SW480 (cell line): ENCODE measurements around the gene C9orf50.

Experiments used
- DNase-seq: peaks from one replicate; pipeline ENCODE4 v3.0.0-alpha.2; 2016; ENCODE audit warnings: low spot score

The C9orf50 gene

DNA sequence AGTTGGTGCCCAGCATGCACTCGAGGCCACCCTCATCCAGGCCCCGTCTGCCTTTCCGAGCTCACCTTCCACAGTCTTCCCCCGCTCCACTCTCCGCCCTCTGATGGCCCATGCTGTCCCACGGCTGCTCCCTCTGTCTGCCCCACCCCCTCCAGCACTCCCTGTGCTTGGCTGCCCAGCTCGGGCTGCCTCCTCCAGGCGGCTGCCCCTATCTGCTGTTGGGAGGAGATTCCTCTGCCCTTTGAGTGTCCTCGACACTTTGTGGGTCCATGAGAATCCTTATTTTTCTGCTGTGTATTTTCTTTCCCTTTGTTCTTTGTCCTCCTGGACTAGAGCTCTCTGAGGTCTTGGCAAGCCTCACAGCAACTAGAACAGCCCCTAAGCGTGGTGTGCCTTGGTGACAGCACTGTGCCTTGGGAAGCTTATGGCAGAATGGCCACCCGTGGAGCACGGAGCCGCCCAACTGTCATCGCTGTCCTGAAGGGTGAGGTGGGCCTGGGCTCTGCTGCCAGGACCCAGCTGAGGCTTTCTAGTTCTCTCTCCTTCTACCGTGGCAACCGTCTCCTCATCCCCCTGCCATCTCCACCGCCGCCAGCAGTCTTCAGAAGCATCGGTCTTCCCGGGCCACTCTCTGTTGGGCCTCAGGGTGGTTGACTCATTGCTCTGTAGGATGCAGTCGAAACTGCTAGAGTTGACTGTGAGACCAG, 10.2 kb upstream of the C9orf50 start:
- DNase-seq = no peak

DNA sequence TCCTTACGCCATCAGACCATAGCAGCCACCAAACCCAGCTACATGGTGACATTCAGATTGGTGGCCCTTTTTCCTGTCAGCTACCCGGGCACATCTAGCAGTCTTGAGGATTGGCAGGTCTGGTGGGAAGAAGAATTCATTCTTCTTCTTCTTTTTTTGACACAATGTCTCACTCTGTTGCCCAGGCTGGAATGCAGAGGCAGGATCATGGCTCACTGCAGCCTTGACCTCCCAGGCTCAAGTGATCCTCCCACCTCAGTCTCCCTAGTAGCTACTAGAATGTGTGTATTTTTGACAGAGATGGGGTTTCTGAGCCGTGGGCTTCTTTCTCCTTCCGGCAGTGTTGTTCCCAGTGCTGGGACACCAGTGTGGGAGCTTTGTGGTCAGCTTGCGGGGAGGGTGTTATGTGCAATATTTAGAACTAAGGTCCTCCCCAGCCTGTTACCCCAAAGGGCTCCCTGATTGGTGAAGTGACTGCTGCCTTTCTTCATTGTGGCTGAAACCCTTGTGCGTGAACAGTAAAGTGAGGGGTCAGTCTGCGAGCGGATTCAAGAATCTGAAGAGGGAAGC, 8.4 kb upstream of the C9orf50 start:
- DNase-seq = no peak

DNA sequence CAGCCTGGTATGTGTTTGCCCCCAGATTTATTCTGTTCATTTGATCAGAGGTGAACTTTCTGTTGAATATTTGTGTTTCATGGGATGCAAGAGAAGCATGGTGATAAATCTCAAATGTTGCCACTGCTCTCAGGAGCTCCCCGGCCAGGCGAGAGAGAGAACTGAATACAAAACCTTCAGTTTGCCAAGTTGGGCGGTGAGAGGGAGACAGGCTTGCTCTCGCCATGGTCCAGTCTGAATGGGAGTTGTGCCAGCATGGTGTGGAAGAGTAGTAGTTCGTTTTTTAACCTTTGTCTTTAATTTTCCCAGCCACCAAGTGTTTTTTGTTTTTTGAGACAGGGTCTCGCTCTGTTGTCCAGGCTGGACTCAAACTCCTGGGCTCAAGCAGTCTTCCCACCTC, 7.8 kb upstream of the C9orf50 start:
- DNase-seq = no peak

DNA sequence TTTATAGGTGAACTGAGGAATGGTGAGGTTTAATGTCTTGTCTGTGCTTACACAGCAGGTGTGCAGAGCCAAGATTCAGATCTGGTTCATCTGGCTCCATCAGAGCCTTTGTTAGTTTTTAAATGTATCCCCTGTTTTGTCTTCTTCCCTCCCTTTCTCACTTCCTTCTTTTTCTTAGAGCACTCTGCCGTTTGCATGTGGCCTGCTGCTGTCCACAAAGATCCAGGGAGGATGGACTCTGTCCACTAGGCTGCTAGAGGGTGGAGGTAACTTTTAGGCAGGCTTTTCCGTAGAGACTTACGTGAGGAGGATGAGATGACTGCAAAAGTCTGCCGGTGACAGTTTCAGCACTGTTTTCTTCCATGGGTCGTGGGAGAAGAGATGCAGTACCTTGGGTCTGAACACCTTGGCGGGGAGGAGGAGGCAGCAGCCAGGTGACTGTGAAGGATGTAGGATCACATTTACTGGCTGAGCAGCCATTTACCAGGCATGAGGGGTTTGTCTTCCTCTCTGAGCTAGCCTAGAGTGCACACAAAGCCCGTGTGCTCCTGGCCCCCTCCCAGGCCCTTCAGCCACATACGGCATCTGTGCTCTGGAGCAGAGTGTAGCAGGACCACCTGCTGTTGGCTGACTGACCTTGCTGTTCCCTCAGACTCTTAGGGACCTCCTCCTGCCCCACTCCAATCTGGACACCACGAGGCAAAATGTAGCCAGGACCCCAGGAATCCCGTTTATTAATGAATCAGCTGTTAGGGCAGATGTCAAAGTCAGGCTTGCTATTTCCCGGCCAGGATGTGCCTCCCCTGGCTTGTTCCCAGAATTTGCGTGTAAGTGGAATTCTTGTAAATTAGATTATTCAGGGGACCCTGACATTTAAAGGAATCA, 6.9 kb upstream of the C9orf50 start:
- DNase-seq = no peak

DNA sequence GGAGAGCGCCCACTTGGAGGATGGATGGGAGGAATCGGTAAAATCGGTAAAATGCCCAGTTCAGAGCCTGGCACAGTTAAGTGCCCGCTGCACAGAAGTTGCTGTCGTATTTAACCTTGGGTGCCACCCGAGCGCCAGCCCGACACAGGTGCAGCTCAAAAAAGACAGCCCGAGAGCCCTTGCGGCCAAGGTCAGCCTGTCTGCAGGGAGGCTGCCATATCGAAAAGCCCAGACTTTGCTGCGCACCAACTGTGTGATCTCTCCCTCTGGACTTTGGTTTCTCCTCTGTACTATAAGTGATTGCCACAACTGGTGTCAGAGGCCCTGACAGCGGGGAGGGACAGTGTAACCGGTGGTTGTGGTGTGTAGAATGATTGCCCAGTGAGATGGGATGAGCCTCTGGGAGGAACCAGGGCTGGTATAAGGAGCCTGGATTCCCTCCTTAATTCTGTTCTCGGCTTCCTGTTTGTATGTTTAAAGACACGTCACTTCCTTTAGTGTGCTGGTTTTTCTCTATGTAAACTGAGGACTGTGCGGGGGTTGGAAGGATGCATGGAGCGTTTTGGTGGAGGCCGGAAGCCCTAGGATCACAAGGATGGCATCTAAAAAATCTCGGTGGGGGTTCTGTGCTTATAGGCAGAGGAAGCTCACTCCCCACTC, 5.9 kb upstream of the C9orf50 start:
- no peak for DNase-seq

DNA sequence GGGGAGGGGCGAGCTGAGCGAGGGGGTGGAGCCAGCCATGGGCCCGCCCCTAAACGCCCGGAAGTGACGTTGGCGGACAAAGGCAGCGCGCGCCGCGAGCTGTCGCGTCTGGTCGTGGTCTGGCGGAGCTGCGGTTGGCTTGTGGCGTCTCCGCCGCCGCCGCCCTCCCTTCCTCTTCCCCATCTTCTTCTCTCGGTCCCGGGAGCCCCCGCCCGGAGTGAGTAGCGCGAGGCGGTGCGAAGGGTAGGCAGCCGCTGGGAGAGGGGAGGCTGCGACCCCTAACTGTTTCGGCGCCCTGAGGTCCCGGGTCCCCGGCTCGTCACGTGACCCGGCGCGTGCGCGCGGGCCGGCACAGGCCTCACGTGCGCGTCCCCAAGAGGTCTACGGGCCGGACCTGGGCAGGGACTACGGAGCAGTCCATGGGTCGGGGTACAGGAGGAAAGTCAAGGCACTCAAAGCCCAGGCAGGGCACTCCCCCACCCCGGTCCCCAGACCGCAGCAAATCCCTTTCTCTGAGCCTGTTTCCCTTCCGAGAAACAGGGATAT, 5.3 kb upstream of the C9orf50 start, which contains the start of gene NTMT1:
Gene NTMT1 (plus strand): TSS at position 85 of the 546 bp plus-strand sequence. CDS start 6,541 bp downstream, outside the sequence.
- DNase-seq = peak; percentile 69

DNA sequence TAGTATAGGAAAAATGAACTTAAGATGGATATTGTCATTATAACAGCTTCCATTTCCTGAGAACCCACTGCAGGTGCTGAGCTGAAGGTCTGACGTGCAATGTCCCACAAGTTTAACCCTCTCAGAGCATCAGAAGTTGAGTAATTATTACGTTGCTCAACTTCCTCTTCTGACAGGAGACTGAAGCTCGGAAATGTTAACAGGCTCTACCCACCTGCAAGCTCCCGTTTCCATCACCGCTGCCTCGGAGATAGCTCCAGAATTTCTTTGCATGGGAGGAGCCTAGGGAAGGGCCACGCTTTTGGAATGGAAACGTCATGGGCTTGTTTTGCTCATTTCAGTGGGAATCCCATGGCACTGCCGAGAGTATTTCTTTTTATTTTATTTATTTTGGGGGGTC, 4.0 kb upstream of the C9orf50 start:
- no peak for DNase-seq

DNA sequence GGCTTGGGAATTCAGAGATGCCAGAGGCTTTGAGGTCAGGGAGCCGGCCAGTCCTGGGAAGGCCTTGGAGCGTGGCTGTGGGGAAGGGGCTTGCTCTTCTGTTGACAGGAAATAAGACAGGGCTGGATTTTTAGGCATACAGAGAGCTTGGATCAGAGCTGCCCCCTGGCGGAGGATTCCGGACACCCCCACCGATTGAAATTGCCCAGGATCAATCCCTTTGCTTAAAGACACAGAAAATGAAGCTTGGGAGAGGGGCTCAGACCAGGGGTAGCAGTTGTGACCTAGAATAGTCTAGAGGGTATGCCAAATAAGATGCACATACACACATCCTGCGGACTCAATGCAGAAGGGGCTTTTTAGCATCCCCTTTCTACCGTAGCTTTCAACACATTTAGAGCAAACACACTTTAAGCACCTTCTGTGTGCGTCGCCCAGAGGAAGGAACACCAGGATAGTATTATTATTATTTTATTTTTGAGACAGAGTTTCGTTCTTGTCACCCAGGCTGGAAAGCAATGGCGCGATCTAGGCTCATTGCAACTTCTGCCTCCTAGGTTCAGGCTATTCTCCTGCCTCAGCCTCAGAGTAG, 3.4 kb upstream of the C9orf50 start:
- peak; percentile 47 for DNase-seq

DNA sequence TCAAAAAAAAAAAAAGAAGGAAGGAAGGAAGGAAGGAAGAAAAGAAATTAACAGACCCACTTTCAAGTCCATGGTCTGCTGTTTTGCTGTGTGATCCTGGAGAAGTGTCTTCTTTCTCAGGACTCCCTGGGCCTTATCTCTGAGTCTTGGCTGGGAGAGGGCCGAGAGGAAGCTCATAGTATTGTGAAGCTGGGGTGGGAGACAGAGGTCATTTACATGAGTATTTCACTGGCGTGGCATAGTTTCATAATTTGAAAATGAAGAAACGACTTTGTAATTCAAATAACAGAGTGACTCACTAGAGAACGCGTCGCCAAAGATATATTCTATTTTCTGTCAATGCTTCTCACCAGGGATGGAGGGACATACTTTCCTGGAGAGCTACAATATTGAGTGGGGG, 2.4 kb upstream of the C9orf50 start:
- no peak for DNase-seq

DNA sequence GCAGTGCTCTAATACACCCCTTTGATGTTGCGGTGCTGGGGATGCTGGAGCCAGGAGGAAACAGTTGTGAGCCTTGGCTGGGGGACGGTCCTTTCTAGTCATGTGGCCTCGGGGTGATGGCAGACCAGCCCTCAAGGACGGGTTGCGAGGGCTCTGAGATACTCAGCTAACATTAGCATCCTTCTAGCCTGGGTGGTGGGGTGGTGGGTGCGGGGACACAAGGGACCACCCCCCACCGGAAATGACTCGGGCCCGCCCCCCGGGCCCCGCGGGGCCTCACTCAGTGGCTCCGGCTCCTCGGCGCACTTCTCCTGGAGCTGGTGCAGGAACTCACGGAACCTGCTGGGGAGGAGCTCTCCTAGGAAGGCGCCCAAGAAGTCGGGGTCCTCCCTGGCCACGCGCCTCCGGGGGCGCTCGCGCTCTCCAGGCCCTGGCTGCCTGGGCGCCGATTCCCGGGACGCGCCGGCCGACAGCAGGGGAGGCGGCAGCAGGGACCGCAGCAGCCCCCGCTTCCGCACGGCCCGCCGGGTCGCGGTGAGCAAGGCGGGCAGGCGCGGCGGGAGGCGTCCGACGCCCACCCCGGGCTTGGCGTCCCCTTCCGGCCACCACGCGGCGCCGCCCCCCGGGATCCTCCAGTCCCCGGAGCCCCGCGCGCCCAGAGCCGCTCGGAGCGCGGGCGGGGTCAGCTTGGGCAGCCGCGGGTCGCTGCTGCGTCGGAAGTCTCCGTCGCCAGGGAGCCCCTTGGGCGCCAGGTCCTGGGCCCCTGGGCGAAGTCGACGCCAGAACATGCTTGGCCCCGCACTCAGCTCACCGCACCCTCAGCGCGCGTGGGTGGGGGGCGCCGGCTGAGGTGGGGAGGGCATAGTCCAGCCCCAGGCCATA, 873 bp downstream of the C9orf50 start:
- DNase-seq = no peak

DNA sequence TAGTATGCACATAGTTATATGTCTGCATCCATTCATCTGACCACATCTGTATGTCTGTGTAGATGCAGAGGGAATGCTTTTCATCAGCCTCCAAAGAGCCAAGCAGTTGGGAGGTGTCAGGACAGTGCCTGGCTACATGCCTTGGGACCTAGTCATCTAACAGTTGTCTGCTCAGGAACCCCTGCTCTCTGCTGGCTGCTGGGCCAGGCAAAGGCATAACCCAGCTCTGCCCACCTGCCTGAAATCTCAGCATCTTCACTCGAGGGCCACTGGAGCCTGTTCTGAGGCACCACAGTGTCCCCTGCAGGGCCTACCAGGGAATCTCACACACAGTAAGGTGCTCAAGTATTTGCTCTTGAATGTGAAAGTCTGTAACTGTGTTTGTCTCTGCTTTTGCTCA, 3.7 kb downstream of the C9orf50 start:
- peak; percentile 57 for DNase-seq

DNA sequence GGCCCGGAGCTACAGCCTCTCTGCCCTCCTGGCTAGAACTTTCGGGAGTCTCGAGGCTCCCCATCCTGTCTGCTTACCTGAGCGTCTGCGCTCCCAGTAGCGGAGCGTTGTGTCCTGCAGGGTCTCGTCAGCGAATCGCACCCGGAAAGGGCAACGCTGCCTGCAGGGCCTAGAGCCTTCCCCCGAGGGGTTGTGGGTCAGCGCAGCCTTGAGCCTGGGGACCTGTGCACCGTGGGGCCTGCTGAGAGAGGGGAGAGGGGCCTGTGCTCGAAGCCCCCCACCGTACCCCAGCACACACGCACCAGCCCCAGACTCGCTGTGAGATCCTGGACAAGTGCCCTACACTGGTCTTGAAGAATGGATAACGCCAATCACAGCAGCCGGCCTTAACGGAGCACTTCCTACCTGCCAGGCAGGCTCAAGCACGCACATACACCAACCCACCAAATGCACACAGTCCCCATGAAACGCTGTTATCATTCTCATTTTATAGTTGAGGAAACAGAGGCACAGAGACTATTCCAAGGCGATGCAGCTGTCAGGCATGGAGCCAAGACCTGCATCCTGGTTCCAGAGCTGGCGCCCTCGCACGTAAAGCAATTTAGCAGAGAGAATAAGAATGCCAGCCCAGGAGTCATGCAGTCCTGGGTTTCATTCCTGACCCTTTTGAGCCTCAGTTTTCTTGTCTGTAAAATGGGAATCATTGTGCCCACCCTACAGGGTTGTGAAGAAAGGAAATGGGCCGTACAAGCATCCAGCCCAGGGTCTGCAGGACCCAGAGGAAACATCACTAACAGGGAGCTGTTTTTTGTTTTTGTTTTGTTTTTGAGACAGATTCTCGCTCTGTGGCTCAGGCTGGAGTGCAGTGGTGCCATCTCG, 5.3 kb downstream of the C9orf50 start:
- no peak for DNase-seq

DNA sequence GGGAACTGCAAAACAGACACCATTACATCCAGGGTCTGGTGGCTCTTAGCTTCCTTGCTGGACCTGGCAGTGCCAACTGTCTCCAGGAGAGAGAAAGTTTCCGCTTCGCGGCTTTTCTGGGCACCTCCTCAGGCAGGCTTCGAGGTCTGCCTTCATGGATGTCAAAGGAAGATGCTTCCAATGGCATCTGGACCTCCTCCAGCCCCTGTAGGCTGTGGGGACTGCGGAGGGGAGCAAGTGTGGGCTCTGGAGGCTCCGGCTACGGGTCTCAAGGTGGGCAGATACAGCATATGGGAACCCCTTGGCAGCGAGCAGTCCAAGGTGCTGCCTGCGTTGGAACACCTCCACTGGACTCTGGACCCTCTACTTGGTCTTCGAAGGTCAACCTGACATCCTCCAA, 6.0 kb downstream of the C9orf50 start:
- no peak for DNase-seq

DNA sequence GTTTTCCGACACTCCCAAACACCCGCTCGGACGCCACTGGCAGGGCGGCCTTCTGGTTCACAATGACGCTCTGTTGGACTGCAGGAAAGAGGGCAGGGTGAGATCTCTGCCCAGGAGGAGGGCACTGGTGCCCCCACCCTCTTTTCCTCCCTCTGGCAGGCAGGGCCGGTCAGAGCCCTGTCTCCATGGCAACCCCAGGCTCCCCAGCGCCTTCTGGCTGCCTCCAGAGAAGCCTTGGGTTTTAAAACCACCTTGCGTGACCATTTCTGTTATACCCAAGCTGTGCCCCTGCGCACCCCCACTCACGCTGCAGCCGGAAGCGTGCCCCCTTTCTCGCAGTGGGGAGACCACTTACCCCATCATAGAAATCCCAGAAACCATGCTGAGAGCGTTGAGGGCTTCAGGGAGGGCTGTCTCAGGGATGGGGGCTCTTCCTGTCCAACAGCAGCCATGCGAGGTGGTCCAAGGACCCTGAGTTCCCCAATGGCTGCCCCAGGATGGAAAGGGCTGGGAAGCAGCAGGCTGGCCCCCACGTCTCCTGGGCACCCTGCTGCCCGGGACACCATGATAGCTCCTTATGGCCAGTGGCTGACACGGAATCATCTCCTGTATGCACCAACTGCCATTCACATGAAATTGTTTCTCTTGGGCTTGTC, 7.3 kb downstream of the C9orf50 start:
- no peak for DNase-seq

DNA sequence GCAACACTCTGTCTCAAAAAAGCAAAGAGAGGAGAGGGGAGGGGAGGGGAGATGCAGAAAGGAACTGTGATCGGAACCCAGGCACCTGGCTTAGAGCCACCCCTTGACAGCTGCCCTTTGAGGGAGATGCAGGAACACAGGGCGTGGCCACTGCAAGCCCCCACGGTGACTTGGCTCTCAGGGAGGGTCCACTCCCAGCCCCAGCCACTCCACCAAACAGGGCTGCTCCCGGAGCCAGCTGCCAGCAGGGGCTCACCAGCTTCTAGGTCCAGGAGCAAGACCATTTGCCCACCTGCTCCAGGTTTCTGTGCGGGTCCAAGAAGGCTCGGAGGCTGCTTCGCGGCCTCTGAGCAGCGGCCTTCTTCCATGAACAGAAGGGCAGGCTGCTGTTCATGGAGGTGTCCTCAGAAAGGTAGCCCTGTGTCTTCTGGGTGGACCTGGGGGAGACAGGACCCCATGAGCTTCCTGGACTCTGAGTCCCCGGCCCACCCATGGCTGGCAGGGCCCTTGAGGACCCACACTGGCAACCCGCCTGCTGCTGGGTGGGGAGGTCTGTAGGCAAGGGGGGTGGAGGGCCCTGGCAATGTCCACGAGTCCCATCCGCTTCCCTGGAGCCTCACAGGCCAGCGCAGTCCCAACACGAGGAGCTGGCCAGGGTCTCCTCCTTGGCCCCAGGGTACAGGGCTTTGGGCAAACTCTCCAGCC, 7.9 kb downstream of the C9orf50 start:
- DNase-seq = no peak

DNA sequence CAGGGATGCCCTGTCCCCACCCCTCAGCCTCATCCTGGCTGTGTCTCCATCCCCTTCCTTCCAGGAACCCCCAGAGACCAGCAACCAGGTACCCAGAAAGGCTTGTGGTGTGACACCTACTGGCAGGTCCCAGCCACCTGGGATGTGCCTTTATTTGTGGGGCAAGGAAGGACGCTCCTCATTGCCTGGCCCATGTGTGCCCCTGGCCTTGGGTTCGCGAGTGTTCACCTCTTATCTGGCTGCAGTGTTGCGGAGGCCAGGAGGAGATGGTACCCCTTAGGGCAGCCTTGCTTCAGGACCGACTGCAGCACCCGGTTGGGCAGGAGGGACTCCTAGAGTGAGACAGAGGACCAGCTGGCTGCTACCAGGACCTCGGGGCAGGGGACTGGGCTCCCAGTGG, 8.8 kb downstream of the C9orf50 start:
- no peak for DNase-seq

DNA sequence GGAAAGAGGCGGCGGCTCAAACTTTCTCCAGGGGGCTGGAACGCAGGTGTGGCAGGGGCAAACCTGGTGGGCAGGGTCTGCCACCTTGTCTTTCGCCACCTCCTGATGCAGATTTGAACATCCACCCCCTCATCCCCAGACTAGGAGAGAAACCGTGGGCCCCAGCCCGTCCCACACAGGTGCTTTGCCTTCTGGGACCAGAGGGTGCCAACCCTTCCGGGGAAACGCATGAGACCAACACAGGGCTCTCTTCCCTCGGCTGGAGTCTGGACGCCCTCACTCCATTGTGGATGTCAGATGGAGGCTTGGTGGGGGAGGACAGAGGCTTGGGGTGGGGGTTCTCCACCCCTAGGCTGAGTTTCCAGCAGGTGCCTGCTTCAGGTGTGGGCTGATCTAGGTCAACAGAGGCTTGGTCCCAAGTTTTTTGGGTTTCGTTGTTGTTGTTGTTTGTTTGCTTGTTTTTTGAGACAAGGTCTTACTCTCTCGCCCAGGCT, 9.5 kb downstream of the C9orf50 start:
- no peak for DNase-seq
